Fibroblast of pulmonary artery (primary cell): ENCODE measurements around the gene ACTL10.

Experiments used
- DNase-seq: peaks from one replicate; pipeline ENCODE4 v3.0.0-alpha.2; 2010; ENCODE audit warnings: low read depth
- H3K4me3 ChIP-seq: replicated peaks from 2 replicates; pipeline ENCODE4 v1.5.1; 2011; ENCODE audit warnings: low read depth, mild to moderate bottlenecking, control low read depth, low read length, moderate library complexity
- CTCF ChIP-seq: IDR thresholded peaks from 2 replicates; pipeline ENCODE4 v1.5.1; 2011; ENCODE audit warnings: mild to moderate bottlenecking, control low read depth, low read length, inconsistent platforms; ENCODE audit errors: missing control alignments

ACTL10 gene

GRCh38 chr20:33658929-33659328 is 7.8 kb upstream of the ACTL10 start:
- DNase-seq = no peak
- no peak overlapping the region for H3K4me3 ChIP-seq

GRCh38 chr20:33659341-33660034 is 7.3 kb upstream of the ACTL10 start:
- no peak for TF ChIP-seq CTCF
- no peak overlapping the region for H3K4me3 ChIP-seq
- no peak for DNase-seq

More at GRCh38 chr20:33658929-33659328, 7.8 kb upstream of the ACTL10 start:
- TF ChIP-seq CTCF = no peak

GRCh38 chr20:33660035-33660684 is 6.6 kb upstream of the ACTL10 start:
- no peak for DNase-seq
- TF ChIP-seq CTCF = no peak
- H3K4me3 ChIP-seq = no peak overlapping the region

- no peak for DNase-seq
- H3K4me3 ChIP-seq = no peak overlapping the region
- TF ChIP-seq CTCF = no peak
Observed at GRCh38 chr20:33660685-33661058, 6.1 kb upstream of the ACTL10 start.

- no peak for DNase-seq
- H3K4me3 ChIP-seq = peak within 1 kb of the TSS; percentile 71
- no peak for TF ChIP-seq CTCF
Observed at GRCh38 chr20:33662172-33662571, 4.6 kb upstream of the ACTL10 start, which contains the start of gene C20orf144. Gene C20orf144, plus strand, starts transcription at chr20:33662327. Its CDS starts 19 bp downstream, at chr20:33662346.

GRCh38 chr20:33663161-33664084 is 3.3 kb upstream of the ACTL10 start:
- DNase-seq = peak; percentile 66
- TF ChIP-seq CTCF = no peak
- peak overlapping the region; percentile 71 for H3K4me3 ChIP-seq
